Body of pancreas (tissue), 4 donors: ENCODE results near the gene RNASE12.

Experiments used
- POLR2A ChIP-seq, 3 donors: fragments of 450-650 bp; IDR thresholded peaks; one replicate each; pipeline ENCODE4 v1.6.1; 2016; ENCODE audit warnings: antibody characterized with exemption in 3 of 3, mild to moderate bottlenecking in 2 of 3
- TF ChIP-seq, protein P1 (sequence below), 7 experiments: fragments of 450-650 bp in 4 of 7; fragments of 200-600 bp in 3 of 7; sonication (generic) in 3 of 7; IDR thresholded peaks; one replicate each; pipeline ENCODE4 v1.5.1; 2016 to 2019; ENCODE audit warnings: antibody characterized with exemption in 7 of 7

GRCh38 chr14:20613094-20614037, 22.2 kb upstream of the RNASE12 start:
- TF ChIP-seq, protein P1, sequence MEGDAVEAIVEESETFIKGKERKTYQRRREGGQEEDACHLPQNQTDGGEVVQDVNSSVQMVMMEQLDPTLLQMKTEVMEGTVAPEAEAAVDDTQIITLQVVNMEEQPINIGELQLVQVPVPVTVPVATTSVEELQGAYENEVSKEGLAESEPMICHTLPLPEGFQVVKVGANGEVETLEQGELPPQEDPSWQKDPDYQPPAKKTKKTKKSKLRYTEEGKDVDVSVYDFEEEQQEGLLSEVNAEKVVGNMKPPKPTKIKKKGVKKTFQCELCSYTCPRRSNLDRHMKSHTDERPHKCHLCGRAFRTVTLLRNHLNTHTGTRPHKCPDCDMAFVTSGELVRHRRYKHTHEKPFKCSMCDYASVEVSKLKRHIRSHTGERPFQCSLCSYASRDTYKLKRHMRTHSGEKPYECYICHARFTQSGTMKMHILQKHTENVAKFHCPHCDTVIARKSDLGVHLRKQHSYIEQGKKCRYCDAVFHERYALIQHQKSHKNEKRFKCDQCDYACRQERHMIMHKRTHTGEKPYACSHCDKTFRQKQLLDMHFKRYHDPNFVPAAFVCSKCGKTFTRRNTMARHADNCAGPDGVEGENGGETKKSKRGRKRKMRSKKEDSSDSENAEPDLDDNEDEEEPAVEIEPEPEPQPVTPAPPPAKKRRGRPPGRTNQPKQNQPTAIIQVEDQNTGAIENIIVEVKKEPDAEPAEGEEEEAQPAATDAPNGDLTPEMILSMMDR (IDR thresholded peaks at IDR 0.05) = peak; percentile 40 to 99 (median 91)
- TF ChIP-seq POLR2A (IDR thresholded peaks at IDR 0.05) = peak in 2 of 3 donors; percentile 4 to 23
